ENCODE results near the gene MDM4. TPM values are rescaled to one million over a fixed set of nuclear protein-coding genes. Genes with fewer than 3 reads are reported as not detected.

Gene MDM4
- total RNA-seq, 2 donors from 2014 or later, result 72.9 to 125 TPM

DNA sequence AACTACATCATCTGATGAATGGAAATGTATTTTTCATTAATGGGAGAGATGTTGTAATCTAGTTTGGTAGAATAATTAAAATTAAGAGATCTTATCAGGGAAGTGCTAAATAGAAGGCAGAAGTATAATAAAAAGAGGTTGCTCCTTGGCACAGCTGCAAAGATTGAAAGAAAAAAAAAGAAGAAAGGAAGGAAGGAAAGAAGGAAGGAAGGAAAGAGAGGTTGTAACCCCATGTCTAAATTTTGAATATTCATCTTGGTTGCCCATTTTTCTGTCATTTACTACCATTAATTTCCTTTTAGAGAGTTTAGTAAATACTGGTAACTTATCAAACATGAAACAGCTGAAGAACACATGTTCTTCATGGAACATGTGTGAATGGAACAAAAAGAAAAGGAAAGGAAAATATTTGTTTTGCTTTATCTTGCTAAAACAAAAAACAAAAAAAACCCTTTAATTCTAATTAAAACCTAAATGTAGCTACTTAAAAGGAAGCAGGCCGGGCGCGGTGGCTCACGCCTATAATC, 10.5 kb upstream of the MDM4 start:
- H3K27me3 ChIP-seq, result no peaks in the 10 kb centered on the region
- H3K9me3 ChIP-seq, result no peaks in the 10 kb centered on the region
- H3K4me1 ChIP-seq, result peaks cover 32% of the 10 kb centered on the region
- intact Hi-C loops (cut with DNase I), result no loop called here
- TF ChIP-seq, protein P1, sequence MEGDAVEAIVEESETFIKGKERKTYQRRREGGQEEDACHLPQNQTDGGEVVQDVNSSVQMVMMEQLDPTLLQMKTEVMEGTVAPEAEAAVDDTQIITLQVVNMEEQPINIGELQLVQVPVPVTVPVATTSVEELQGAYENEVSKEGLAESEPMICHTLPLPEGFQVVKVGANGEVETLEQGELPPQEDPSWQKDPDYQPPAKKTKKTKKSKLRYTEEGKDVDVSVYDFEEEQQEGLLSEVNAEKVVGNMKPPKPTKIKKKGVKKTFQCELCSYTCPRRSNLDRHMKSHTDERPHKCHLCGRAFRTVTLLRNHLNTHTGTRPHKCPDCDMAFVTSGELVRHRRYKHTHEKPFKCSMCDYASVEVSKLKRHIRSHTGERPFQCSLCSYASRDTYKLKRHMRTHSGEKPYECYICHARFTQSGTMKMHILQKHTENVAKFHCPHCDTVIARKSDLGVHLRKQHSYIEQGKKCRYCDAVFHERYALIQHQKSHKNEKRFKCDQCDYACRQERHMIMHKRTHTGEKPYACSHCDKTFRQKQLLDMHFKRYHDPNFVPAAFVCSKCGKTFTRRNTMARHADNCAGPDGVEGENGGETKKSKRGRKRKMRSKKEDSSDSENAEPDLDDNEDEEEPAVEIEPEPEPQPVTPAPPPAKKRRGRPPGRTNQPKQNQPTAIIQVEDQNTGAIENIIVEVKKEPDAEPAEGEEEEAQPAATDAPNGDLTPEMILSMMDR (IDR thresholded peaks at IDR 0.05), result no peak
- no peak for TF ChIP-seq POLR2A (IDR thresholded peaks at IDR 0.05)
- peak overlapping the region in 3 of 4 donors; percentile 68 to 88 (median 79) for H3K27ac ChIP-seq
- H3K36me3 ChIP-seq (replicated peaks in 1 of 2; ENCODE audit: insufficient read depth in 1 of 2, low read depth in 2 of 2), result no peaks in the 10 kb centered on the region
- WGBS, 2 donors, result 4 to 6% methylated on average over 4 of the region's 4 CpGs
- peak overlapping the region in 1 of 2 donors; percentile 38 for H3K4me3 ChIP-seq
- DNase-seq (no peak), ATAC-seq (no peak)

DNA sequence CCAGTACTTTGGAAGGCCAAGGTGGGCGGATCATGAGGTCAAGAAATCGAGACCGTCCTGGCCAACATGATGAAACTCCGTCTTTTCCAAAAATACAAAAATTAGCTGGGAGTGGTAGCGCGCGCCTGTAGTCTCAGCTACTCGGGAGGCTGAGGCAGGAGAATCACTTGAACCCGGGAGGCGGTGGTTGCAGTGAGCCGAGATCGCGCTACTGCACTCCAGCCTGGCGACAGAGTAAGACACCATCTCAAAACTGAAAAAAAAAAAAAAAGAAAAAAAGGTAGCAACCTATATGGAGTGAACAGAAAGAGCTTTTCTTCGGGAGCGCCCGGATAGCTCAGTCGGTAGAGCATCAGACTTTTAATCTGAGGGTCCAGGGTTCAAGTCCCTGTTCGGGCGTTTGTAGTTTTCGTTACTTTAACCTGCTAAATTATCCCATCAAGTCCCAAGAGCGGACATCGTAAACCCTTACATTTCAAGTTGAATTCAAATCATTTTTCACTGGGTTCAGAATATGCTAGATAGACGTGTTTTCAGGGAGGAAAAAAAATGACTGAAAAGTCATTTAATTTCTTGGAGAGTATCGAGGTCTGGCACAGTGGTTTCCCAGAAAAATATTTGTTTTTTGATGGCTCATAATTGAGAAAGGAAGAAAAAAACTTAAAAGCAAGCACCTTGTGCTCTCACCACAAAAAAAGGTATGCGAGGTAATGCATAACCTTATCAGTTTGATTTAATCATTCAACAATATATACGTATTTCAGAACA, 9.8 kb upstream of the MDM4 start:
- Histone ChIP-seq H3K4me1 (peaks cover 32% of the 10 kb centered on the region), H3K9me3 (no peaks in the 10 kb centered on the region), H3K4me3 (peak overlapping the region in 1 of 2 donors; percentile 51), H3K27ac (peak overlapping the region; percentile 42 to 88 (median 74)), H3K36me3 (replicated peaks in 1 of 2; ENCODE audit: insufficient read depth in 1 of 2, low read depth in 2 of 2) (no peaks in the 10 kb centered on the region), H3K27me3 (no peaks in the 10 kb centered on the region)
- peak; percentile 79 to 85 (median 82) for DNase-seq
- no peak for TF ChIP-seq POLR2A (IDR thresholded peaks at IDR 0.05)
- TF ChIP-seq, protein P1 (IDR thresholded peaks at IDR 0.05), result no peak
- 2% methylated on average over 27 of the region's 27 CpGs for WGBS, 2 donors
- intact Hi-C loops (cut with DNase I), result no loop called here
- ATAC-seq, result peak; percentile 84

DNA sequence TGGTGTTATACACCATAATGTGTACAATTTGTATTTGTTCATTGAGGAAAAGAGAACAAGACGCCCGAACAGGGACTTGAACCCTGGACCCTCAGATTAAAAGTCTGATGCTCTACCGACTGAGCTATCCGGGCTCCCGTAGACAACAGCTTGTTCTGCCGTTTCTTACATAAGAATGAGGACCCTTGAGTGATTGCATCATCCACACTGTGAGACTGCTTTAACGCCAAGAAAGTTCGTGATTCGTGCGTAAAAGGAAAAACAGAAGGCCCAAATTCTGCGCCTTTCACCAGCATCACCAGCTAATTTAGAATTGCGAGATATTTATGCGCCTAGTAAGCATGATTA, 9.3 kb upstream of the MDM4 start:
- peak overlapping the region; percentile 42 to 88 (median 74) for H3K27ac ChIP-seq
- peaks cover 32% of the 10 kb centered on the region for H3K4me1 ChIP-seq
- no peaks in the 10 kb centered on the region for H3K36me3 ChIP-seq (replicated peaks in 1 of 2; ENCODE audit: insufficient read depth in 1 of 2, low read depth in 2 of 2)
- DNase-seq (peak; percentile 87 to 93 (median 88)), ATAC-seq (peak; percentile 81)
- intact Hi-C loops (cut with DNase I), result no loop called here
- no peaks in the 10 kb centered on the region for H3K9me3 ChIP-seq
- no peaks in the 10 kb centered on the region for H3K27me3 ChIP-seq
- TF ChIP-seq, protein P1 (IDR thresholded peaks at IDR 0.05), result no peak
- no peak for TF ChIP-seq POLR2A (IDR thresholded peaks at IDR 0.05)
- H3K4me3 ChIP-seq, result peak overlapping the region; percentile 3 to 51
- 1% methylated on average over 13 of the region's 13 CpGs for WGBS, 2 donors

DNA sequence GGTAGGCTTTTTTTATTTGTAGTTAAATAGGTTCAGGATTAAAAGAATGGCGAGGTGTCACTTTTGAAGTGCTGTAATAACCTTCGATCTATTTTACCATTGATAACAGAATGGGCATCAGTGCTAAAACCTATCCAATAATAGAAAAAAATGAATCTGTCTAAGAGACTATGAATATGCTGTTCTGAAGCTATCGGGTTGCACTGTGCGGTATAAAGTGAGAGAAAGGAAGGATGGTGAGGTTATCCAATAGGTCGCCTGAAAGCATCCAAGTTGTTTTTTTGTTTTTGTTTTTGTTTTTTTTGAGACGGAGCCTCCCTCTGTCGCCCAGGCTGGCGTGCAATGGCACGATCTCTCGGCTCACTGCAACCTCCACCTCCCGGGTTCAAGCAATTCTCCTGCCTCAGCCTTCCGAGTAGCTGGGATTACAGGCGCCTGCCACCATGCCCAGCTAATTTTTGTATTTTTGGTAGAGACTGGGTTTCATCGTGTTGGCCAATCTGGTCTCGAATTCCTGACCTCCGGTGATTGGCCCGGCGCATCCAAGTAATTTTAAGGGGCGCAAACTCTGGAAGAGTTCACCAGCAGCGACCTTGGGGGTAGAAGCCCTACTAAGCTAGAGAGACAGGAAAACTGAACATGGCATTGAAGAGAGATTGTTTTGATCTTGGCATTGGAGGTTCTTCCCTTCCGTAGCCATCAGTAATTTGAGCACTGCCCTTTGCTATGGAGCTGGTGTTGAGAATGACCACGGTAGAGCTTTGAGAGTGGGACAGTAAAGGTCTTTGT, 8.7 kb upstream of the MDM4 start:
- Histone ChIP-seq H3K4me3 (peak overlapping the region; percentile 3 to 51), H3K36me3 (replicated peaks in 1 of 2; ENCODE audit: insufficient read depth in 1 of 2, low read depth in 2 of 2) (no peaks in the 10 kb centered on the region), H3K27ac (peak overlapping the region; percentile 42 to 88 (median 74)), H3K27me3 (no peaks in the 10 kb centered on the region), H3K9me3 (no peaks in the 10 kb centered on the region), H3K4me1 (peaks cover 32% of the 10 kb centered on the region)
- intact Hi-C loops (cut with DNase I), result no loop called here
- ATAC-seq (peak; percentile 8), DNase-seq (no peak)
- TF ChIP-seq, protein P1 (IDR thresholded peaks at IDR 0.05), result no peak
- peak in 1 of 3 donors; percentile 38 for TF ChIP-seq POLR2A (IDR thresholded peaks at IDR 0.05)
- 9 to 12% methylated on average over 22 of the region's 22 CpGs for WGBS, 2 donors

Measured in body of pancreas (tissue), 4 donors.